ENCODE data around the gene PI16. TPM values are rescaled to one million over a fixed set of nuclear protein-coding genes. Genes with fewer than 3 reads are reported as not detected.

The PI16 gene
- total and polyA plus RNA-seq, 2 donors (not counting 1 experiment from before 2014, with no cell fraction given), result 1.4 to 7.4 TPM

DNA sequence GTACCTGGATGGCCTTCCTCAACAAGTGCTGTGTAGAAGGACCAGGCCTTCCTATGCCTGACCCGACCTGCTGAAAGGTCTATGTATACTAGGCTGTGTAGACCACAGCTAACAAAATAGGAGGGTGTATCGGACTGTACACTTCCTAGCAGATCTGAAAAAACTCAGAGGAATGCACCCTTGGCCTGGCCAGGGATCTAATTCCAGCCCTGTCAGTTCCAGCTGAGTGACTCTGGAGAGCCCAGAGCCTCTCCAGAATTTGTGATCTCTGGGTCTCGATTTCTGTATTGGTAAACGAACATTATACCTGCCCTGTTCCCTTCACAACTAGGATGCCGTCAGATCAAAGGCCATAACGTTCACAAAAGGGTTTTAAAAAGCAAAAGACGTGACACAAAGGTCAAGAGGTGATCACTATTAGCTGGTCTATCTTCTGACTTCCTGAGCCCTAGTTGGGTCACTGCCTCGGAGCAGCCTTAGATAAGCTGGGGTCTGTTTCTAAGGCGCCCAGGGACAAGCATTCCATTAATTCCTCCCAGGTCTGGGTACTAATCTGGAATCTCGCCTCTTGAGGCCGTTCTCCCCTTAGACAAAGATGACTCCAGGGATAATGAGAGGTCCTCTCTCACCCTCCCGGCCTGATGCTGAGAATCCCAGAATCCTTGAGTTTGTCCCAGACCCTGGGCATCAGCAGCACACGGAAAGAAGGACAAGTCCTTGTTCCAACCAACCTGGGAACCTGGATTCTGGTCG is 17.6 kb downstream of the PI16 start:
- WGBS (ENCODE audit: insufficient coverage), result 94% methylated on average over 13 of the region's 14 CpGs
- Histone ChIP-seq H2AFZ (ENCODE audit: insufficient read depth, low read depth, low read length, poor library complexity, severe bottlenecking) (no peak overlapping the region), H4K20me1 (ENCODE audit: control insufficient read depth, insufficient read depth, low read length, poor library complexity, severe bottlenecking) (peaks cover 19% of the 10 kb centered on the region), H3K9me3 (ENCODE audit: control extremely low read depth in 1 of 3, control insufficient read depth in 2 of 3, insufficient read depth in 1 of 3, low read length in 2 of 3) (no peaks in the 10 kb centered on the region), H3K27me3 (replicated peaks in 1 of 4; ENCODE audit: control extremely low read depth in 1 of 4, control insufficient read depth in 3 of 4, insufficient read depth in 4 of 4, low read length in 3 of 4) (no peaks in the 10 kb centered on the region), H3K4me3 (ENCODE audit: control extremely low read depth in 1 of 5, extremely low read depth in 1 of 5, insufficient read depth in 1 of 5, low read depth in 2 of 5, low read length in 4 of 5) (no peak overlapping the region), H3K27ac (ENCODE audit: low read length in 2 of 2) (no peak overlapping the region), H3K4me1 (ENCODE audit: control insufficient read depth in 2 of 2, insufficient read depth in 2 of 2, low read length in 2 of 2) (no peaks in the 10 kb centered on the region), H3K79me2 (ENCODE audit: control insufficient read depth, insufficient read depth, low read length) (peaks cover 3% of the 10 kb centered on the region), H3K9ac (ENCODE audit: low read length) (no peak overlapping the region), H3K36me3 (replicated peaks in 1 of 2; ENCODE audit: control extremely low read depth in 1 of 2, control insufficient read depth in 1 of 2, extremely low read depth in 1 of 2, insufficient read depth in 2 of 2, low read length in 1 of 2) (peaks cover 2 to 99% of the 10 kb centered on the region in 2 experiments), H3K4me2 (replicated peaks; ENCODE audit: low read depth, low read length, poor library complexity, severe bottlenecking) (no peak overlapping the region)
- H3K27me3 Mint-ChIP-seq, result no peaks in the 10 kb centered on the region
- intact Hi-C loops (cut with micrococcal nuclease), result no loop called here
- CTCF ChIA-PET, result interaction anchor here (0.5 to 1.9 kb wide), 4 partner anchors 46 to 337 kb away, joined by 3 to 5 read pairs (median 4); no protein-coding TSS in a partner anchor
- no peak overlapping the region for H3K27ac Mint-ChIP-seq
- H3K9me3 Mint-ChIP-seq (ENCODE audit: insufficient read depth), result no peaks in the 10 kb centered on the region
- no peak for ATAC-seq (ENCODE audit: low read depth)
- no peaks in the 10 kb centered on the region for H3K4me1 Mint-ChIP-seq
- POLR2A ChIA-PET, result no interaction called here
- no peak for TF ChIP-seq EZH2 (IDR thresholded peaks at IDR 0.05; ENCODE audit: borderline replicate concordance, insufficient read depth, low read depth, low read length, poor library complexity, severe bottlenecking)
- TF ChIP-seq, protein P1, sequence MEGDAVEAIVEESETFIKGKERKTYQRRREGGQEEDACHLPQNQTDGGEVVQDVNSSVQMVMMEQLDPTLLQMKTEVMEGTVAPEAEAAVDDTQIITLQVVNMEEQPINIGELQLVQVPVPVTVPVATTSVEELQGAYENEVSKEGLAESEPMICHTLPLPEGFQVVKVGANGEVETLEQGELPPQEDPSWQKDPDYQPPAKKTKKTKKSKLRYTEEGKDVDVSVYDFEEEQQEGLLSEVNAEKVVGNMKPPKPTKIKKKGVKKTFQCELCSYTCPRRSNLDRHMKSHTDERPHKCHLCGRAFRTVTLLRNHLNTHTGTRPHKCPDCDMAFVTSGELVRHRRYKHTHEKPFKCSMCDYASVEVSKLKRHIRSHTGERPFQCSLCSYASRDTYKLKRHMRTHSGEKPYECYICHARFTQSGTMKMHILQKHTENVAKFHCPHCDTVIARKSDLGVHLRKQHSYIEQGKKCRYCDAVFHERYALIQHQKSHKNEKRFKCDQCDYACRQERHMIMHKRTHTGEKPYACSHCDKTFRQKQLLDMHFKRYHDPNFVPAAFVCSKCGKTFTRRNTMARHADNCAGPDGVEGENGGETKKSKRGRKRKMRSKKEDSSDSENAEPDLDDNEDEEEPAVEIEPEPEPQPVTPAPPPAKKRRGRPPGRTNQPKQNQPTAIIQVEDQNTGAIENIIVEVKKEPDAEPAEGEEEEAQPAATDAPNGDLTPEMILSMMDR (IDR thresholded peaks at IDR 0.05), result no peak
- no peak for DNase-seq
- no peak overlapping the region for H3K4me3 Mint-ChIP-seq

DNA sequence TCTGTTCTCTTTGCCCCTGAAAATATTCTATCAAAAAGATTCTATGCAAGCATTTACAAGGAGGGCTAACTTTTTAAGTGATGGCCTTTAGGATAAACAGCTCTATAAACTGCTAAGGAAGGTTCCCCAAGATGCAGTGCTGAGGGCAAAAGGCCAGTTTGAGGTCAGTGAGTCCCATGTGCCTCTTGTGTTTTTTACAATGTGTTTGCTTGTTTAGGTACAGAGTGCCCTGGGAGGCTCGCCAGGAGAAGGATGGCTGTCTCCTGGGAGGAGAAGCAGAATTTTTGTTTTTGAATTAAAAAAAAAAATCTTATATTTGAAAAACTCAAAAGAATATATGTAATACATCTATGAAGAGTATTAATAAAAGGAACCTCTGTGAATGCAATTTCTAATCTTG is 18.7 kb downstream of the PI16 start:
- POLR2A ChIA-PET, result no interaction called here
- H2AFZ ChIP-seq (ENCODE audit: insufficient read depth, low read depth, low read length, poor library complexity, severe bottlenecking), result no peak overlapping the region
- H3K9ac ChIP-seq (ENCODE audit: low read length), result no peak overlapping the region
- H3K4me1 Mint-ChIP-seq, result peaks cover 4% of the 10 kb centered on the region
- H3K27me3 Mint-ChIP-seq, result no peaks in the 10 kb centered on the region
- CTCF ChIA-PET, result interaction anchor here (0.7 kb wide), 1 partner anchor 32 kb away, joined by 3 read pairs; no protein-coding TSS in a partner anchor
- TF ChIP-seq, protein P1 (IDR thresholded peaks at IDR 0.05), result no peak
- TF ChIP-seq EZH2 (IDR thresholded peaks at IDR 0.05; ENCODE audit: borderline replicate concordance, insufficient read depth, low read depth, low read length, poor library complexity, severe bottlenecking), result no peak
- peaks cover 2 to 99% of the 10 kb centered on the region in 2 experiments for H3K36me3 ChIP-seq (replicated peaks in 1 of 2; ENCODE audit: control extremely low read depth in 1 of 2, control insufficient read depth in 1 of 2, extremely low read depth in 1 of 2, insufficient read depth in 2 of 2, low read length in 1 of 2)
- H3K79me2 ChIP-seq (ENCODE audit: control insufficient read depth, insufficient read depth, low read length), result peaks cover 13% of the 10 kb centered on the region
- DNase-seq (no peak), ATAC-seq (ENCODE audit: low read depth) (no peak)
- H3K4me3 ChIP-seq (ENCODE audit: control extremely low read depth in 1 of 5, extremely low read depth in 1 of 5, insufficient read depth in 1 of 5, low read depth in 2 of 5, low read length in 4 of 5), result no peak overlapping the region
- no peaks in the 10 kb centered on the region for H3K4me1 ChIP-seq (ENCODE audit: control insufficient read depth in 2 of 2, insufficient read depth in 2 of 2, low read length in 2 of 2)
- no peak overlapping the region for H3K27ac Mint-ChIP-seq
- WGBS (ENCODE audit: insufficient coverage), result no CpG with 5 or more reads among the region's 1 CpG
- no peaks in the 10 kb centered on the region for H3K27me3 ChIP-seq (replicated peaks in 1 of 4; ENCODE audit: control extremely low read depth in 1 of 4, control insufficient read depth in 3 of 4, insufficient read depth in 4 of 4, low read length in 3 of 4)
- no peak overlapping the region for H3K4me3 Mint-ChIP-seq
- H3K27ac ChIP-seq (ENCODE audit: low read length in 2 of 2), result no peak overlapping the region
- H4K20me1 ChIP-seq (ENCODE audit: control insufficient read depth, insufficient read depth, low read length, poor library complexity, severe bottlenecking), result peaks cover 30% of the 10 kb centered on the region
- intact Hi-C loops (cut with micrococcal nuclease), result no loop called here
- H3K9me3 Mint-ChIP-seq (ENCODE audit: insufficient read depth), result no peaks in the 10 kb centered on the region
- no peaks in the 10 kb centered on the region for H3K9me3 ChIP-seq (ENCODE audit: control extremely low read depth in 1 of 3, control insufficient read depth in 2 of 3, insufficient read depth in 1 of 3, low read length in 2 of 3)
- H3K4me2 ChIP-seq (replicated peaks; ENCODE audit: low read depth, low read length, poor library complexity, severe bottlenecking), result no peak overlapping the region

Data from B cell (primary cell).